ENCODE data around the gene OR5K2. TPM values are rescaled to one million over a fixed set of nuclear protein-coding genes. Genes with fewer than 3 reads are reported as not detected.

Gene OR5K2
- total RNA-seq, 1 experiment from 2014 or later: 0.12 TPM

DNA sequence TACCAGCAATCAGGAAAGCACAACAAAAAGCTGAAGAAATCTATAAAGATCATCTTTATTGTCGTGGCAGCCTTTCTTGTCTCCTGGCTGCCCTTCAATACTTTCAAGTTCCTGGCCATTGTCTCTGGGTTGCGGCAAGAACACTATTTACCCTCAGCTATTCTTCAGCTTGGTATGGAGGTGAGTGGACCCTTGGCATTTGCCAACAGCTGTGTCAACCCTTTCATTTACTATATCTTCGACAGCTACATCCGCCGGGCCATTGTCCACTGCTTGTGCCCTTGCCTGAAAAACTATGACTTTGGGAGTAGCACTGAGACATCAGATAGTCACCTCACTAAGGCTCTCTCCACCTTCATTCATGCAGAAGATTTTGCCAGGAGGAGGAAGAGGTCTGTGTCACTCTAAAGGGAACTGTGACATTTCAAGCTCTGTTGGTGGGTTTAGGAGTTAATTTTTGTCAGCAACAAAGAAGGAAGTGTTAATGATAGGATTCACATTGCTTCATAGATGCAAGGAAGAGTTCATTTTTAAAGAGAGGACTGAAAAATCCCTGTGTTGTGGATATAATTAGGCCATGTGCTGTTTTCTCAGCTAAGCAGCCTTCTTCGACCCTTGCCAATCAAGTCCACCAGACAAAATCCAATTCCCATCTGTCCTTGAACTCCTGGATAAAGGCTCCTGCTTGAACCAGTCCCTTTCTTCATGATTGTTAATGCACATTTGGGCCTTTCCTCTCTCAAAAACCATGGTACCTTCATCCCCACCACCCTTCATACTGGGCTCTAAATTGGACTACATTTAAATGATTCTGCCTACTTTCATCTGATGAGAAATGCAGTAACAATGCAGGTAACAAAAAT is 35.5 kb downstream of the OR5K2 start:
- Histone ChIP-seq H3K9me3 (replicated peaks) (no peaks in the 10 kb centered on the region), H3K27ac (no peak overlapping the region), H3K4me3 (no peak overlapping the region), H3K4me1 (no peaks in the 10 kb centered on the region), H3K36me3 (no peaks in the 10 kb centered on the region), H3K27me3 (no peaks in the 10 kb centered on the region)
- DNase-seq: no peak

DNA sequence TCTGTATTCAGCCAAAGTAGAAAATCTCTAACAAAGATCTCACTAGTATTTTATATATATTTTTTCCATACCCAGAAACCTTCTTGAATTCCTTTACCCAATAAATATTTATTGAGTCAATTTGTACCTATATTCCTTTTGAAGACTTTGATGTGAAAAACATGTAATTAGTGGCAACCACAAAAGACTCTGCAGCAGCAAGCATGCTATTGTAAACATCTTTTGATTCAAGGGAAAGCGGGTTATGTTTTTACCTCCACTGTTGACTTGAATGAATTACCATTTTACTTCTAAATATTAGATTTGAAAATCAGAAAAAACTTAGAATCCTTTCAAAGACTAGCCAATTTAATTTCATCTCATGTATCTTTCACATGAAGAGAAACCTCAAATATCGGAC is 36.7 kb downstream of the OR5K2 start:
- H3K9me3 ChIP-seq (replicated peaks): no peaks in the 10 kb centered on the region
- DNase-seq: no peak
- H3K27ac ChIP-seq: no peak overlapping the region
- H3K4me3 ChIP-seq: no peak overlapping the region
- peaks cover 4% of the 10 kb centered on the region; the same call in 1 of the 2 replicates for H3K4me1 ChIP-seq
- no peaks in the 10 kb centered on the region for H3K27me3 ChIP-seq
- H3K36me3 ChIP-seq: no peaks in the 10 kb centered on the region

DNA sequence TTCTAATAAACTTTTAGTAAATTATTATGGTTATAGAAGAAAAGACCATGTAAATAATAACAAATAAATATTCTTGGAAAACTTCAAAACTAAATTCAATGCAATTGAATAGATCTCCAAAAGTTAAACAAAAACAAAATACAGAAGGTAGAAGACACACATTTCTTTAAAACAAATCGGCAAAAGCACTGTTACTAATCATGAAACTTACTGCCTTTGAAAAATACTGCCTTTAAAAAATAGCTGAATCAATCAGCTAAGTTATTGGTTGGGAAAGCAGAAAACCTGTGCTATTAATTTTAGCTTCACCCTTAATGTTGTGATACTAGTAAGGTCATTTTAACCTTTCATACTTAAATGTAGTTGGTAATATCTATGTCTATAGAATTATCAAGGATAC is 37.3 kb downstream of the OR5K2 start:
- no peaks in the 10 kb centered on the region for H3K27me3 ChIP-seq

GRCh38 chr3:98536456-98537017 is 39.1 kb downstream of the OR5K2 start:
- DNase-seq: no peak
- Histone ChIP-seq H3K27me3 (no peaks in the 10 kb centered on the region), H3K9me3 (replicated peaks) (no peaks in the 10 kb centered on the region), H3K4me3 (no peak overlapping the region), H3K4me1 (peaks cover 4% of the 10 kb centered on the region; the same call in 1 of the 2 replicates), H3K27ac (no peak overlapping the region), H3K36me3 (no peaks in the 10 kb centered on the region)

More for the DNA sequence above, 37.3 kb downstream of the OR5K2 start:
- Histone ChIP-seq H3K9me3 (replicated peaks) (no peaks in the 10 kb centered on the region), H3K4me1 (peaks cover 4% of the 10 kb centered on the region; the same call in 1 of the 2 replicates), H3K36me3 (no peaks in the 10 kb centered on the region), H3K27ac (no peak overlapping the region), H3K4me3 (no peak overlapping the region)
- no peak for DNase-seq

- no peak for DNase-seq
- Histone ChIP-seq H3K9me3 (replicated peaks) (no peaks in the 10 kb centered on the region), H3K36me3 (no peaks in the 10 kb centered on the region), H3K4me3 (no peak overlapping the region), H3K27ac (no peak overlapping the region), H3K4me1 (peaks cover 4% of the 10 kb centered on the region; the same call in 1 of the 2 replicates), H3K27me3 (no peaks in the 10 kb centered on the region; the same call in 1 of the 2 replicates)
Observed at GRCh38 chr3:98540346-98540745, 42.9 kb downstream of the OR5K2 start.

DNA sequence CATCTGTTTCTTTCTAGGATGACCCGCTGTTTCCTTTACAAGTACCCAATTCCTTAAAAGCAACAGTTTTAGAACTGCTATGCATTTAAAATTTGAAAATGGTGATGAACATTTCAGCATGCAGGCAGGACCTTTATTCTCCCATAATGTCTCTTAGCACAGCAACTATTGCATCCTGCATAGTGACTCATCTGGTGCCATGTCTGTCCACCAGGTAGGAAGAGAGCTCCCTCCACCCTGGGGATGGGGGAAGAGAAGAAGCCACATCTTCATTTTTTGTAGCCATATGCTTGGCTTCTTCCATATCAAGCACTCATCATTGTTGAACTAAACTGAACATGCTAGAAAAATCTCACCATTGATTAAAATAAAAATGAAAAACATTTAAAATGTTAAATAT is 44.2 kb downstream of the OR5K2 start:
- Histone ChIP-seq H3K4me1 (peaks cover 4% of the 10 kb centered on the region; the same call in 1 of the 2 replicates), H3K36me3 (no peaks in the 10 kb centered on the region), H3K27me3 (no peaks in the 10 kb centered on the region; the same call in 1 of the 2 replicates), H3K9me3 (replicated peaks) (no peaks in the 10 kb centered on the region), H3K27ac (no peak overlapping the region), H3K4me3 (no peak overlapping the region)
- DNase-seq: no peak

DNA sequence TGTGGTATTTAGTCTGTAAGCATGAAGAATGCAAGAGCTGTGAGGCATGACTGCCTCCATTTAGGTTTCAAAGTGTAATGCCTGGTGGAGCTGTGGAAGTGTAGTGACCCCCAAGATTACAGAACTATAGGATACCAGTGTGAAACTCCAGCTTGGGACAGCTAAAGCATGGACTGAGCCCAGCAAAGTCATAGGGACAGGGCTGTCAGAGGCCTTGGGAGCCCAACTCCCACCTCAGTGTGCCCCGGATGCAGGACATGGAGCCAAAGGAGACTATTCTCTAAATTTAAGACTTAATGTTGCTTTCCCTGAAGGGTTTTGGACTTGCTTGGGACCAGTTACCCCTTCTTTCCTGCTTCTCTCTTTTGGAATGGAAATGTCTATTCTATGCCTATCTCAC is 45.1 kb downstream of the OR5K2 start:
- no peaks in the 10 kb centered on the region; the same call in 1 of the 2 replicates for H3K27me3 ChIP-seq
- DNase-seq: no peak
- H3K4me1 ChIP-seq: peaks cover 4% of the 10 kb centered on the region; the same call in 1 of the 2 replicates
- no peaks in the 10 kb centered on the region for H3K36me3 ChIP-seq
- H3K9me3 ChIP-seq (replicated peaks): no peaks in the 10 kb centered on the region
- H3K4me3 ChIP-seq: no peak overlapping the region
- no peak overlapping the region for H3K27ac ChIP-seq

DNA sequence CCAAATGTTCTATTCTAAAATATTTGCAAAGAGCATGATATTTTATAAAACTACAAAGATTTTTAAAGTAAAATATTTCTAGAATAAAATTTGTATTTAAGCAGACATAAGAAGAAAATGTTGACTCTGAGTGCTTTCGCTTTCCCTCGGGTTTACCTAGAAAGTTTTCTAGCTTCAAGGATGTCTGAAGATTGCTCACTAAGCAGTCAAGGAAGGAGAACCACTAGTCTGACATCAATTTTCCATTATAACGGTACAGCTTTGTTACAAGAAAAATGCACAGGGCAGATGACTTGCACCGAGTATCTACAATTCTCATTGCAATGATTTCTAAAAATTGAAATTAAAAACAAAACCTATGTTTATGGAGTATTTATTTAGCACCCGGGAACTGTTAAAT is 48.5 kb downstream of the OR5K2 start:
- Histone ChIP-seq H3K4me3 (no peak overlapping the region), H3K9me3 (replicated peaks) (no peaks in the 10 kb centered on the region), H3K27me3 (no peaks in the 10 kb centered on the region; the same call in 1 of the 2 replicates), H3K36me3 (no peaks in the 10 kb centered on the region), H3K27ac (no peak overlapping the region), H3K4me1 (no peaks in the 10 kb centered on the region)
- DNase-seq: no peak

Other genes with a start within 250 kb of the OR5K2 start
- not detected in 2 replicates for gene OR5H6, start 233.4 kb upstream of the OR5K2 start, total RNA-seq (2014; rRNA removed; shearing (Covaris generic))
- not detected in 2 replicates for gene OR5H2, start 215.2 kb upstream of the OR5K2 start, total RNA-seq (2014; rRNA removed; shearing (Covaris generic))
- not detected in 2 replicates for gene OR5K4, start 143.8 kb upstream of the OR5K2 start, total RNA-seq (2014; rRNA removed; shearing (Covaris generic))
- not detected in 2 replicates for gene OR5K3, start 107.0 kb upstream of the OR5K2 start, total RNA-seq (2014; rRNA removed; shearing (Covaris generic))
- not detected in 2 replicates for gene OR5K1, start 34.5 kb upstream of the OR5K2 start, total RNA-seq (2014; rRNA removed; shearing (Covaris generic))
- gene CLDND1, start 25.2 kb downstream of the OR5K2 start, total RNA-seq (2014; rRNA removed; shearing (Covaris generic)): 132 and 147 TPM in 2 replicates
- gene GPR15, start 34.3 kb downstream of the OR5K2 start, total RNA-seq (2014; rRNA removed; shearing (Covaris generic)): not detected in 2 replicates
- gene CPOX, start 95.9 kb downstream of the OR5K2 start, total RNA-seq (2014; rRNA removed; shearing (Covaris generic)): 25.3 and 28.3 TPM in 2 replicates

Data from SJCRH30 (cell line).